Mucosa of rectum (tissue), 2 donors: ENCODE data around the gene MAP3K5.
"Not testable (repeated sequence)": the region's sequence is repeated elsewhere in the genome, so short reads cannot be mapped to it uniquely, and the experiment has no call there.

ENCODE experiments used
- H3K27ac ChIP-seq, 2 donors: one replicate each; pipeline ENCODE4 v1.7.0; 2013; ENCODE audit warnings: inconsistent platforms in 2 of 2, low read depth in 2 of 2, low read length in 2 of 2
- H3K27me3 ChIP-seq, 2 donors: one replicate each; pipeline ENCODE4 v1.7.0; 2013; ENCODE audit warnings: low read length in 2 of 2; ENCODE audit not compliant: control insufficient read depth in 2 of 2, insufficient read depth in 2 of 2
- H3K36me3 ChIP-seq, 2 donors: one replicate each; pipeline ENCODE4 v1.7.0; 2013; ENCODE audit warnings: low read length in 2 of 2; ENCODE audit not compliant: control insufficient read depth in 2 of 2, insufficient read depth in 2 of 2
- H3K4me1 ChIP-seq, 2 donors: one replicate each; pipeline ENCODE4 v1.7.0; 2013; ENCODE audit warnings: low read length in 2 of 2, mild to moderate bottlenecking in 1 of 2; ENCODE audit not compliant: control insufficient read depth in 2 of 2, insufficient read depth in 2 of 2
- H3K4me3 ChIP-seq, 2 donors: one replicate each; pipeline ENCODE4 v1.7.0; 2013; ENCODE audit warnings: low read length in 2 of 2
- H3K9ac ChIP-seq, 2 donors: one replicate each; pipeline ENCODE4 v1.7.0; 2013; ENCODE audit warnings: low read length in 2 of 2, low read depth in 1 of 2, mild to moderate bottlenecking in 1 of 2
- H3K9me3 ChIP-seq, 2 donors: one replicate each; pipeline ENCODE4 v1.7.0; 2013; ENCODE audit warnings: low read length in 2 of 2; ENCODE audit not compliant: control insufficient read depth in 2 of 2
- donor health status: healthy.
- donor health status: Normal muscosa, but diverticular disease.

MAP3K5 gene

DNA sequence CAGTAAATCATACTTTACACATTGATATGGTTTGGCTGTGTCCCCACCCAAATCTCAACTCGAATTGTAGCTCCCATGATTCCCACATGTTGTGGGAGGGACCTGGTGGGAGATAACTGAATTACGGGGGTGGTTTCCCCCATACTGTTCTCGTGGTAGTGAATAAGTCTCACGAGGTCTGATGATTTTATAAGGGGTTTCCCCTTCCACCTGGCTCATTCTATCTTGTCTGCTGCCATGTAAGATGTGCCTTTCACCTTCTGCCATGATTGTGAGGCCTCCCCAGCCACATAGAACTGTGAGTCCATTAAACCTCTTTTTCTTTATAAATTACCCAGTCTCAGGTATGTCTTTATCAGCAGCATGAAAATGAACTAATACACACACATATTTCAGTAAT lies 79.6 kb downstream of the MAP3K5 start:
- not testable (repeated sequence) for H3K36me3 ChIP-seq, H3K4me1 ChIP-seq, H3K9ac ChIP-seq, H3K27ac ChIP-seq, H3K4me3 ChIP-seq, H3K9me3 ChIP-seq, H3K27me3 ChIP-seq

DNA sequence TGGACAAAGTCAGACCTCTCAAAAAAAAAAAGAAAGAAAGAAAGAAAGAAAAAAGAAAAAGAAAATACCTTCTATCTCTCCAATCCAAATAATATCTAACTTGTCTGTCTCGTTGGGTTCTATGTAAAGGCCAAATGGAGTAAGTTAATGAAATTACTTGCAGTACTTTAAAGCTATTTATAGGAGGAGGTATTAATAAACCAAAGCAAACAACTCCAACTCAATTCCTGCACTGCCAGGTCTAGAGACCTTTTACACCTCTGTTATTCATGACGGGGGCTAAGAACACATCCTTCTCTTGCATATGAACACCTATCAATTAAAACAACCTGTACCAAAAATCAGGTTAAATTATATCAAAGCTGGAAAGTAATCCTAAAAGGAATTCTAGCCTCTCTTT lies 80.6 kb downstream of the MAP3K5 start:
- no peaks in the 10 kb centered on the region for H3K27me3 ChIP-seq
- peaks cover 0 to 8% of the 10 kb centered on the region in 2 donors for H3K4me1 ChIP-seq
- peaks cover 0 to 4% of the 10 kb centered on the region in 2 donors for H3K36me3 ChIP-seq
- H3K9me3 ChIP-seq, result no peaks in the 10 kb centered on the region
- no peak overlapping the region for H3K27ac ChIP-seq
- H3K9ac ChIP-seq, result no peak overlapping the region
- H3K4me3 ChIP-seq, result no peak overlapping the region

- Histone ChIP-seq H3K4me1 (peaks cover 0 to 2% of the 10 kb centered on the region in 2 donors), H3K36me3 (peaks cover 0 to 4% of the 10 kb centered on the region in 2 donors), H3K27ac (no peak overlapping the region), H3K4me3 (no peak overlapping the region), H3K27me3 (no peaks in the 10 kb centered on the region), H3K9ac (no peak overlapping the region), H3K9me3 (no peaks in the 10 kb centered on the region)
Measured at GRCh38 chr6:136710877-136711552, 81.3 kb downstream of the MAP3K5 start.

DNA sequence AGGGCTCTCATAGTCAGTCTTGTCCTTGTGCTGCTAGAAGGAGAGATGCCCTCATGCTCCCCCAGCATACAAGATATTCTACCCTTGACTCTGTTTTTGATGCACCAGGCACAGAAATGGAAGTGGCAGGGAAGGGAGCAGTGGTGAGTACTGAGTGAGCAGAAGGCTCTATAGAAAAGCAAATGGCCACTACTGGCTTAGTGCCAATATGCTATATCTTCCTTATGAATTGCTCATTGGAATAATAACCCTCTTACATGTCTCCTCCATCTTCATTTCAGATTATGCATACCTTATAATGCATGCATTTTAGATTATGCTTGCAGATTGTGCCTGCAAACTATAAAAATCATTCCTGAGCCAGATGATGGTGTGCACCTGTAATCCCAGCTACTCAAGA lies 82.8 kb downstream of the MAP3K5 start:
- H3K4me3 ChIP-seq, result no peak overlapping the region
- H3K36me3 ChIP-seq, result peaks cover 0 to 4% of the 10 kb centered on the region in 2 donors
- H3K9me3 ChIP-seq, result no peaks in the 10 kb centered on the region
- no peak overlapping the region for H3K9ac ChIP-seq
- H3K4me1 ChIP-seq, result no peaks in the 10 kb centered on the region
- H3K27ac ChIP-seq, result no peak overlapping the region
- no peaks in the 10 kb centered on the region for H3K27me3 ChIP-seq

DNA sequence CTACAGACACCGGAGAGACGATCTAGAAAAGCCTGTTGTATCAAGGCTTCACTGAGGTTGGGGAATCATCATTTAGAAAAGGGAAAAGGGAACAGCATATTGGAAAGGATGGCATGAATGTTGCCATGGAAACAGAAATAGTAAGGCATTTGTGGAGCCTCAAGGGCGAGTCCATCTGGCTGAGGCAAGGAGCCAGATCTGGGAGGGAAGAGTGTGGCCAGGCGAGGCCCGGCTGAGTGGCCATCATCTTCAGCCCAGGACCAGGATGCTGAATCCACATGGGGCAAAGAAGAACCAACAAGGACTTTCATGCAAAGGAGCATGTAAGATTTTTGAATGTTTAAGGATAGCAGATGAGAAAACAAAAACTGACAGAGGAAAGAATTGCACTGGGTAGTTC lies 85.8 kb downstream of the MAP3K5 start:
- Histone ChIP-seq H3K4me1 (no peaks in the 10 kb centered on the region), H3K9me3 (no peaks in the 10 kb centered on the region), H3K36me3 (peaks cover 0 to 4% of the 10 kb centered on the region in 2 donors), H3K9ac (no peak overlapping the region), H3K27me3 (no peaks in the 10 kb centered on the region), H3K4me3 (no peak overlapping the region), H3K27ac (no peak overlapping the region)

DNA sequence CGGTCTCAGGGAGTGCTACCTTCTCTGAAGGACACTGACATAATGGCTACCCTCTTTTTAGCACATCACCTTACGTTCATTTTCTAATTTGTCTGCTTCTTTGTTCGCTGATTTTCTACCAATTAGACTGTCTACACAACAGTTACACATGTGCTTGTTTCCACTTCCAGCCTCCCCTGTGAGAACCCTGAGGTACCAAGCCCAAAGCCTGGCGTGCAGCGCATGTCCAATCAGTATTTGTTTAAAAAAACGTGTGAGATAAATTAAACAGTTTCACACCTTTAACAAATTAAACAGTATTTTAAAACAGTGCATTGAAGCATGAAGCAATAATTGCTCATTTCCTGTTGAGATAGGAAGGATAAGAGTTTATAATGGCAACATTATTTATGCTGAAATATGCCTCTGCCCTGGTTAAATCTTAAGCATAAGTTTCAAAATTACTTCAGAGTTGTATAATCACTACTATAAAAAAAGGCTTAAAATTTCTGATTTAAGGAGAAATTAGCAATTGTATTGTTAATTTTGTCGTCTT lies 88.9 kb downstream of the MAP3K5 start:
- H3K9ac ChIP-seq, result no peak overlapping the region
- H3K36me3 ChIP-seq, result peaks cover 0 to under 1% of the 10 kb centered on the region in 2 donors
- no peaks in the 10 kb centered on the region for H3K27me3 ChIP-seq
- H3K27ac ChIP-seq, result no peak overlapping the region
- H3K9me3 ChIP-seq, result no peaks in the 10 kb centered on the region
- H3K4me3 ChIP-seq, result no peak overlapping the region
- H3K4me1 ChIP-seq, result no peaks in the 10 kb centered on the region

DNA sequence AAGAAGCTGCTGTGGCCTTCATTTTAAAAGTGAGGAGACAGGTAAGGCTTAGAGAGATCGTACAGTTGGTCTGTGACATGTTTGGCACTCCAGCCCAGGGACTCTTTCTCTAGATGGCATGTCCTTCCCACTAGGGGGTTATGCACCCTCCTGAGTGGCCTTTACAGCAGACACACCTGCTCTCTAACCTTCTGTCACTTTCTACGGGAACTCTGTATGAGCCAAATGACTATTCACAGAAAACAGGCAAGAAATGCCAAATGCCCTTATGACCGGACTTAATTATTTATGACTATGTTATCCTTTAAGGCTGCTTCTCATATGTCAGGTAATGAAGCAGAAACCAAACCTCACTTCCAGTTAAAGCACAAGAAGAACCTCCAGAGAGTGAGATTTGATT lies 91.2 kb downstream of the MAP3K5 start:
- no peaks in the 10 kb centered on the region for H3K4me1 ChIP-seq
- H3K36me3 ChIP-seq, result peaks cover 0 to 3% of the 10 kb centered on the region in 2 donors
- no peak overlapping the region for H3K27ac ChIP-seq
- H3K27me3 ChIP-seq, result no peaks in the 10 kb centered on the region
- no peak overlapping the region for H3K4me3 ChIP-seq
- no peak overlapping the region for H3K9ac ChIP-seq
- H3K9me3 ChIP-seq, result no peaks in the 10 kb centered on the region

DNA sequence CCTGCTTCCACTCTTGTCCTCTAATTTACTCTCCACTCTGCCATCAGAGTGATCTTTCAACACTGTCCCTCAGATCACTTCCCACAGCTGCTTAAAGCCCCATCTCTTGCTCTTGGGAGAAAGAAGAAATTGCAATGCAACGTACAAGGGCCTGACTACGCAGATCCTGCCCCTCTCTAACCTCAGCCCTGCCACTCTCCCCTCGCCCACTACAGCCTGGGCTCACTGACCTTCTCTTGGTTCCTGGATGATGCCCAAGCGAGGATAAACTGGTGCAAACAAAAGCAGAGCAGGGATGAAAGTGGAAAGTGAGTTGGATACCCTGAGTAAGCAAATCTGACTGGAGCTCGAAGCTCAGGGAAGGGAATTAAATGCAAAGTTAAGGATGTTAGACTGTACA lies 92.9 kb downstream of the MAP3K5 start:
- Histone ChIP-seq H3K4me1 (no peaks in the 10 kb centered on the region), H3K9ac (no peak overlapping the region), H3K36me3 (peaks cover 0 to 3% of the 10 kb centered on the region in 2 donors), H3K4me3 (no peak overlapping the region), H3K9me3 (no peaks in the 10 kb centered on the region), H3K27me3 (no peaks in the 10 kb centered on the region), H3K27ac (no peak overlapping the region)

- H3K36me3 ChIP-seq, result peaks cover 0 to 3% of the 10 kb centered on the region in 2 donors
- H3K9me3 ChIP-seq, result no peaks in the 10 kb centered on the region
Measured at GRCh38 chr6:136696783-136697364, 95.4 kb downstream of the MAP3K5 start.

DNA sequence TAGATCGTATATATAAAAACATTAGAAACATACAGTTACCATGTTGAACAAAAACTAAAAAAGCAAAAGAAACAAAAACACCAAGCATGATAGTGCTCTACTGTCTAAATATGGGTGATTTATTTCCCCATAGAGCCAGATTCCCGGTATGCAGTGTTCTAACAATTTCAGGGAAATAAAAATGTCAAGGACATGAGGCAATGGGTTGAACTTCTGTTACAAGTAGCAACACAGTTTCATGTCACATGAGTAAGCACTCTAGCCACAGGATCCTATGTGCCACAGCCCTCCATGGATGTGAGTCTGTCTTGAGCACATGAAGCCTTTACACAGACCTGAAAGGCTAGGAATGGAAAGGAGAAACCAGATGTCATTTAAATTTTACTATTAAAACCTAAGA lies 96.0 kb downstream of the MAP3K5 start:
- no peaks in the 10 kb centered on the region for H3K27me3 ChIP-seq
- H3K9me3 ChIP-seq, result no peaks in the 10 kb centered on the region
- no peaks in the 10 kb centered on the region for H3K4me1 ChIP-seq
- H3K27ac ChIP-seq, result no peak overlapping the region
- no peak overlapping the region for H3K4me3 ChIP-seq
- peaks cover 0 to 3% of the 10 kb centered on the region in 2 donors for H3K36me3 ChIP-seq
- no peak overlapping the region for H3K9ac ChIP-seq

More at GRCh38 chr6:136696783-136697364, 95.4 kb downstream of the MAP3K5 start:
- Histone ChIP-seq H3K4me1 (no peaks in the 10 kb centered on the region), H3K4me3 (no peak overlapping the region), H3K27me3 (no peaks in the 10 kb centered on the region), H3K27ac (no peak overlapping the region), H3K9ac (no peak overlapping the region)
